Measurements from ENCODE around the gene LAG3.

Gene LAG3

GRCh38 chr12:6772726-6773589 is 638 bp downstream of the LAG3 start:
- no peak for DNase-seq (ENCODE audit: low spot score)

DNA sequence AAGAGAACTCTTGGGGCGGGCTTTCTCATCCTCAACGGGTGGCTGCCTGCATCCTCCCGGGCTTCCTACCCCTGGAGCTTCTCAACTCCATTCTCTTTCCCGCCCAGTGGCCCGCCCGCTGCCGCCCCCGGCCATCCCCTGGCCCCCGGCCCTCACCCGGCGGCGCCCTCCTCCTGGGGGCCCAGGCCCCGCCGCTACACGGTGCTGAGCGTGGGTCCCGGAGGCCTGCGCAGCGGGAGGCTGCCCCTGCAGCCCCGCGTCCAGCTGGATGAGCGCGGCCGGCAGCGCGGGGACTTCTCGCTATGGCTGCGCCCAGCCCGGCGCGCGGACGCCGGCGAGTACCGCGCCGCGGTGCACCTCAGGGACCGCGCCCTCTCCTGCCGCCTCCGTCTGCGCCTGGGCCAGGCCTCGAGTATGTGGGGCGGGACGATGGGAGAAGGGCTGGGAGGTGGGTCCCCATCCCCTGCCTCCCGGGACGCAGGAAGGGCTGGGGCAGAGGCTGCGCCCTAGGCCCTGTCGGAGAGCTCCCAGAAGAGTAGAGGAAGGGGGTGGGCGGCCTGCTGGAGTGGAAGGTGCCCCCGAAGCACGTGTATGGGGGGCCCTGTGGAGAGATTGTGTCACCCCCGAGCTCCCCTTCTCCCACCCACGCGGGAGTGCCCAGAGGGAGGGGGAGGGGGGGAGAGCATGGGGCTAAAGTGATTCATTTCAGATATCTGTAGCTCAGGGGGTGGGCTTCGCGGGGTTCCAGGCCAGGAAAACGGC is 1.5 kb downstream of the LAG3 start:
- no peak for DNase-seq (ENCODE audit: low spot score)

GRCh38 chr12:6774499-6775062 is 2.3 kb downstream of the LAG3 start:
- no peak for DNase-seq (ENCODE audit: low spot score)

DNA sequence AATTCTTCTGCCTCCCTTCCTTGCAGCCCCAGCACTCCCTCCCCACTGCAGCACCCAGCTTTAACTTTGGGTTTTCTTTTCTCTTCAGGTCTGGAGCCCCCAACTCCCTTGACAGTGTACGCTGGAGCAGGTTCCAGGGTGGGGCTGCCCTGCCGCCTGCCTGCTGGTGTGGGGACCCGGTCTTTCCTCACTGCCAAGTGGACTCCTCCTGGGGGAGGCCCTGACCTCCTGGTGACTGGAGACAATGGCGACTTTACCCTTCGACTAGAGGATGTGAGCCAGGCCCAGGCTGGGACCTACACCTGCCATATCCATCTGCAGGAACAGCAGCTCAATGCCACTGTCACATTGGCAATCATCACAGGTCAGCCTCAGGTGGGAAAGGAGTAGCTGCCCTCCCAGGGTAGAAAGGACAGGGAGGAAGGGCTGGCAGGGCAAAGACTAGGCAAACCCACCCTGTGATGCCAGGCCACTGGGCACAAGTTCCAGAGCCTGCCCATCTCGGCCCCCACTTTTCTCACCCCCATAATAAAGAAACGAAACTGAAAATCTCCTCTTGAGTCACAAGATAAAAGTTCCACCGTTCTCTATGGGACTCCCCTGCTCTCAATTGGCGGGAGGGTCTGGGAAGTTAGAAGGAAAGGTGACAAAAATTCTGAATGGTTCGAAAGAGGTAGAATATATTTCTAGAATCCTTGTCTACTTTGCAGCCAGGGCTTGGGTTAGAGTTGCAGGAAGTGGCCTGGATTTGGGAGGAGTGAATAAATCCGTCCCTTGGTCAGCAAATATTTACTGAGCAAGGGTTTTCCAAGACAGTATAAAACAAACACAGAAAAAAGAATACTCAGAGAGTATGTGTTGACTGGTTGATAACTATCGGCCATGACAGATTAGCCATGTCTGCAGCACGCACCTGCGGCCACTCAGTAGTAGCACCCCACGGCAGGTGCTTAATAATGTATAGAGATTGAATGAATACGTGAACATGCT is 3.2 kb downstream of the LAG3 start:
- no peak for DNase-seq (ENCODE audit: low spot score)

DNA sequence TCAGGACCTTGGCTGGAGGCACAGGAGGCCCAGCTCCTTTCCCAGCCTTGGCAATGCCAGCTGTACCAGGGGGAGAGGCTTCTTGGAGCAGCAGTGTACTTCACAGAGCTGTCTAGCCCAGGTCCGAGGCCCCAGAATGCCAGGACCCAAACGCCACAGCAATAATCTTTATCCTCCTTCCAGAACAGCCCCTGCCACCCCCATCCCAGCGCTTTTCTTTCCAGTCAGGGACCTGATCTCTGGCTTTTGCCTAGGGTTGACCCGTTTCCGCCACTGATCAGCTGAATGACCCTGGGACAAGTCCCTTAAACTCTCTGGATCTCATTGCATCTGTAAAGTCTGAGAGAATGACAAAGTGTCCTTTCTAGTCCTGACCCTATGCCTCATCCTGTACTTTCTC is 5.1 kb downstream of the LAG3 start:
- DNase-seq (ENCODE audit: low spot score) = no peak

DNA sequence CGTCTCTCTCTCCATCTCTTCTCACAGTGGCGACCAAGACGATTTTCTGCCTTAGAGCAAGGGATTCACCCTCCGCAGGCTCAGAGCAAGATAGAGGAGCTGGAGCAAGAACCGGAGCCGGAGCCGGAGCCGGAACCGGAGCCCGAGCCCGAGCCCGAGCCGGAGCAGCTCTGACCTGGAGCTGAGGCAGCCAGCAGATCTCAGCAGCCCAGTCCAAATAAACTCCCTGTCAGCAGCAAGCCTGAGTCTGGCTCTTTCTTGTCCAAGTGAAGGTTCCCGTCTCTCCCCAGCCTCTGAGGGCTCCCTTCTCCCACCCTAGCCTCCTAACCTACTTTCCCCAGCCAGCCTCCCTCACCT is 5.9 kb downstream of the LAG3 start:
- no peak for DNase-seq (ENCODE audit: low spot score)

- peak; percentile 92 for DNase-seq (ENCODE audit: low spot score)
Observed at GRCh38 chr12:6778574-6779550, 6.5 kb downstream of the LAG3 start.

DNA sequence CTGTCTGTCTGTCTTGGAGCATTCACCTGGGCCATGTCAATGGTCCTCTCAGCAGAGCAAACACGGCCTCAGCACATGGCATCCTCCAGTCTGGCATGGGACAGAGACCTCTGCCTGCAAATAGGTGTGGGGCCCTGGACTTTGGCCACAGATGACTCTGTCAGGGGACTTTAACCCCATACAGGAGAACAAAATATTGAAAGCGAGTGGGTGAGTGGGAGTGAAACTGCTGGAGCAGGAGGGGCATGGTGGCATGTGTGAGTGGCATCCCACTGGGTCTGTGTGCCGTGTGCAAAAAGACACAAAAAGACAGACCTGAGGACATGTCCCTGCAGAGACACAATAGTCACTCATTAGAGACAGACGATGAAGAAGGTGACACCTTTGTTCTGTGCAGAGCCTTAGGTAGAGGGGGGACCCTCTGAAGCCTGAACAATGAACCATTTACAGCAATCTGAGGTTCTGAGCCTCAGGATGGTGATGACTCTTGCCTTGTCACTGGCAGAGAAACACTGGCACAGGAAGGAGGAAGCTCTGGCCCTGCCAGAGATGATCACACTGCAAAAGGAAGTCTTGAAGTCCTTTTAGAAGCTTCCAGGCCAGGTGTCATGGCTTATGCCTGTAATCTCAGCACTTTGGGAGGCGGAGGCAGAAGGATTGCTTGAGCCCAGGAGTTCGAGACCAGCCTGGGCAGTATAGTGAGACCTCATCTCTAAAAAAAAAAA is 7.5 kb downstream of the LAG3 start:
- no peak for DNase-seq (ENCODE audit: low spot score)

DNA sequence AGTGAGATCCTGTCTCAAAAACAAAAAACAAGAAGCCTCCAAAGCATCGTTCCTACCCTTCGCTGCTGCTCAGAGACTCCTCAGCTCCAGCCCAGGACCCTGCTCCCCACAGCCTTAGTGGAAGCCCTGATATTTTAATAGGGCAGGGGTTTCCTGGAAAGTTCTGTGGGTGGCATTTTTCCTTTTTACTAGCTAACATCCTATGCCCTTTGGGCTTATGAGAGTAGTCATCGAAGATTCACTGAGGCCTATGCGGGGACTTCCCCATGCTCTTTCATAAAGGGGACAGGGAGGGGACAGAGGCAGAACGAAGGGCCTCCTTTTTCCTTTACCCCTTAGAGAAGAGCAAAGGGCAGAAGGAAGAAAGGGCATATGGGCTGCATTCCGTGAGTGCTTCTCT is 8.3 kb downstream of the LAG3 start:
- no peak for DNase-seq (ENCODE audit: low spot score)

DNA sequence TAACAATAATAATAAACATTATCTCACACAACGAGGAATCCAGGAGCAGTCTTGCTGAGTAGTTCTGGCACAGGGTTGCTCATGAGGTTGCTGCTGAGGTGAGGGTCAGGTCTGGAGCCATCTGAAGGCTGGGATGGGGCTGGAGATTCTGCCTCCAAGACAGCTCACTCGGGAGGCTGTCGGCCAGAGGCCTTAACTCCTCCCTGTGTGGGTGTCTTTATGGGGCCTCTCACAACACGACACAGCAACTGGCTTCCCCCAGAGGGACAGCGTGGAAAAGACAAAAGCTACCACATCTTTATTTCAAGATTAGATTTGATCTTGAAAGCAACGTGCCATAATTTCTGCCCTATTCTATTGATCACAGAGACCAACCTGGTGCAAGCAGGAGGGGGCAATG is 9.8 kb downstream of the LAG3 start:
- DNase-seq (ENCODE audit: low spot score) = no peak

DNA sequence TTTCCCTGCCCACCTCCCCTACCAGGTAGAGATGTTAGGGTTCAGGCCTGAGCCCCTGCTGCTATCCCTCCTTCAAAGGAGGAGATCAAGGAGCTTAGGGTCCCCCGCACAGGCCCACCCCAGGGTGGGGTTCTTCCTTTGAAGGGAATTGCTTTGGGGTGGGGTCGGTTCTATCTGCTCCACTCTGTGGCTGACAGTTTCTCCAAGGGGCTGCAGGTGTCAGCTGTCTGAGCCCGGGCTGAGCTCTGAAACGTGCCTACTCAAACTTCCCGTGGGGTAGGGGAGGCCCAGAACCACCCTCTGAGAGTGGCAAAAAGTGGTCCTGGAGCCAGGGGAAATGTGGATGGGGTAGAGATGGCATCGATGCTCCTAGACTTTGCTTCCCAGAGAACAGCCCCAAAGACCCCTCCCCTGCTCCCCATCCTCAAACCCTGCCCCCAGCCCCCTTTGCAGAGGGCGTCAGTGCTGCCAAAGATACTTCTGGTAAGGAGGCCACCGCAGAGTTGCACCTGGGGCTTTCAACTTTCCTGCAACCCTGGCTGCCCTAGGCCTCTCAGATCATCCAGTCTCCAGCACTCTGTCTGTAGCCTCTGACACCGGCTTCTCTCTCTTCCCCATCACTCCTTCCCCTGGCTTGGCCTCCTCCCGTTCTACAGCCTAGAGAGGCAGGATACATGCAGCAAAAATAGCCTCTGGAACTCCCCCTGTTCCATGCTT is 10.7 kb downstream of the LAG3 start:
- no peak for DNase-seq (ENCODE audit: low spot score)

GRCh38 chr12:6783828-6784227 is 11.5 kb downstream of the LAG3 start:
- DNase-seq (ENCODE audit: low spot score) = no peak

- DNase-seq (ENCODE audit: low spot score) = no peak
Observed at GRCh38 chr12:6784296-6784695, 12.0 kb downstream of the LAG3 start.

GRCh38 chr12:6784761-6785160 is 12.4 kb downstream of the LAG3 start:
- DNase-seq (ENCODE audit: low spot score) = no peak

GRCh38 chr12:6786416-6787094 is 14.2 kb downstream of the LAG3 start:
- no peak for DNase-seq (ENCODE audit: low spot score)

GRCh38 chr12:6787309-6787708 is 15.0 kb downstream of the LAG3 start:
- DNase-seq (ENCODE audit: low spot score) = no peak

DNA sequence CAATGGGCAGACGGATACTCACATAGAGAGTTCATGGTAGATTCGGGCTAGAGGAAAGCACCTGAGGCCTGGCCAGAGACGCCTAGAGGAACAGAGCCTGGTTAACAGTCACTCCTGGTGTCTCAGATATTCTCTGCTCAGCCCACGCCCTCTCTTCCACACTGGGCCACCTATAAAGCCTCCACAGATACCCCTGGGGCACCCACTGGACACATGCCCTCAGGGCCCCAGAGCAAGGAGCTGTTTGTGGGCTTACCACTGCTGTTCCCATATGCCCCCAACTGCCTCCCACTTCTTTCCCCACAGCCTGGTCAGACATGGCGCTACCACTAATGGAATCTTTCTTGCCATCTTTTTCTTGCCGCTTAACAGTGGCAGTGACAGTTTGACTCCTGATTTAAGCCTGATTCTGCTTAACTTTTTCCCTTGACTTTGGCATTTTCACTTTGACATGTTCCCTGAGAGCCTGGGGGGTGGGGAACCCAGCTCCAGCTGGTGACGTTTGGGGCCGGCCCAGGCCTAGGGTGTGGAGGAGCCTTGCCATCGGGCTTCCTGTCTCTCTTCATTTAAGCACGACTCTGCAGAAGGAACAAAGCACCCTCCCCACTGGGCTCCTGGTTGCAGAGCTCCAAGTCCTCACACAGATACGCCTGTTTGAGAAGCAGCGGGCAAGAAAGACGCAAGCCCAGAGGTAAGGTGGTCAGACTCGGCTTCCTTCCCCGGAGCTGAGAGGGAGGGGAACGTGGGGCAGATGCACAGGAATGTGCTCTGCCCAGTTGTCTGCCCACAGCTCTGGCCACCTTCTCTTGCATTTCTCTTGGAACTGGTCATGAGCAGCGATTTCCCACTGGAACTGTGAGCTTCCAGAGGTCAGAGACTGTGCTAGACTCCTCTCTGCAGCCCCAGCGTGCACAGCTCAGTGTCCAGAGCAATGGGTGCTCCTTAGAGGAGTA is 16.9 kb downstream of the LAG3 start, which contains the start of gene CD4:
Gene CD4 (plus strand): TSS at position 557 of the 953 bp plus-strand sequence. CDS start 10,611 bp downstream, outside the sequence.
- no peak for DNase-seq (ENCODE audit: low spot score)
